Muscle of leg (tissue), 11 donors: ENCODE data around the gene ACER3. TPM values are rescaled to one million over a fixed set of nuclear protein-coding genes. Genes with fewer than 3 reads are reported as not detected.

ENCODE experiments used
- DNase-seq: peaks from one replicate; pipeline ENCODE4 v3.0.0; 2013
- H3K27ac ChIP-seq: one replicate; pipeline ENCODE4 v1.5.1; 2013; ENCODE audit warnings: mild to moderate bottlenecking, low read length, control low read depth
- H3K27me3 ChIP-seq: one replicate; pipeline ENCODE4 v1.6.1; 2013; ENCODE audit warnings: low read length; ENCODE audit not compliant: control insufficient read depth, insufficient read depth
- H3K36me3 ChIP-seq: one replicate; pipeline ENCODE4 v1.6.1; 2013; ENCODE audit warnings: low read length; ENCODE audit not compliant: control insufficient read depth, insufficient read depth
- H3K4me1 ChIP-seq: one replicate; pipeline ENCODE4 v1.6.1; 2013; ENCODE audit warnings: low read length; ENCODE audit not compliant: control insufficient read depth, insufficient read depth
- H3K4me3 ChIP-seq: one replicate; pipeline ENCODE4 v1.5.1; 2013; ENCODE audit warnings: low read length, control low read depth
- H3K9me3 ChIP-seq: replicated peaks from 2 replicates; pipeline ENCODE4 v1.6.1; 2013; ENCODE audit warnings: low read depth, low read length; ENCODE audit not compliant: control insufficient read depth
- WGBS: methylation state at CpG from one replicate; pipeline ENCODE4 v1.1.5; 2013; ENCODE audit warnings: missing lambda C conversion rate; ENCODE audit not compliant: insufficient coverage; 5-methylcytosine and 5-hydroxymethylcytosine counted together
- polyA plus RNA-seq, 8 donors: library from polyadenylated mRNA; unstranded; fragments of 120-200 nt; gene quantifications; one replicate each; pipeline versions ENCODE4 v1.2.1 to v1.2.3, GENCODE V29; 2013; ENCODE audit warnings: inconsistent platforms in 1 of 8, low replicate concordance in 1 of 8; ENCODE audit not compliant: insufficient read length in 8 of 8, insufficient read depth in 1 of 8
- total RNA-seq: library from RNA; stranded (reverse); fragments of 120-200 nt; gene quantifications from one replicate; pipeline ENCODE4 v1.2.4, GENCODE V29; 2013

The ACER3 gene
- total and polyA plus RNA-seq, 9 donors, result 4.5 to 10.3 (median 5.9) TPM

DNA sequence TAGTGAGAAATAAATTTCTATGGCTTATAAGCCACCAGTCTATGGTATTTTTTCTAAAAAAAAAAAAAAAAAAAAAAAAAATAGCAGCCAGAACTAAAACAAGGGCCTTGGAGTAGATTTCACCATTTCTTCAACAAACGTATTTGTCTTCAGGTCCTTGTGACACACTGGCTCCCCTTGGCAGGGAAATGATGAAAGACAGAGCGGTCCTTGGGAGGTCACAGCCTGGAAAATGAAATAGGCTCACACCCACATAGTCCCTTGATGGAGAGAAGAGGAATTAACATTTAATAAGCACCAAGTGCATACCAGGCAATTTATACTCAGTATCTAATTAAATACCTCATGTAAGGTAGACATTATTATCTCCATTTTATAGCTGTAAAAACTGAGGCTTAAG is 25.7 kb upstream of the ACER3 start:
- peaks cover 29% of the 10 kb centered on the region for H3K4me1 ChIP-seq
- WGBS, result no CpG with 5 or more reads among the region's 2 CpGs
- DNase-seq, result no peak

DNA sequence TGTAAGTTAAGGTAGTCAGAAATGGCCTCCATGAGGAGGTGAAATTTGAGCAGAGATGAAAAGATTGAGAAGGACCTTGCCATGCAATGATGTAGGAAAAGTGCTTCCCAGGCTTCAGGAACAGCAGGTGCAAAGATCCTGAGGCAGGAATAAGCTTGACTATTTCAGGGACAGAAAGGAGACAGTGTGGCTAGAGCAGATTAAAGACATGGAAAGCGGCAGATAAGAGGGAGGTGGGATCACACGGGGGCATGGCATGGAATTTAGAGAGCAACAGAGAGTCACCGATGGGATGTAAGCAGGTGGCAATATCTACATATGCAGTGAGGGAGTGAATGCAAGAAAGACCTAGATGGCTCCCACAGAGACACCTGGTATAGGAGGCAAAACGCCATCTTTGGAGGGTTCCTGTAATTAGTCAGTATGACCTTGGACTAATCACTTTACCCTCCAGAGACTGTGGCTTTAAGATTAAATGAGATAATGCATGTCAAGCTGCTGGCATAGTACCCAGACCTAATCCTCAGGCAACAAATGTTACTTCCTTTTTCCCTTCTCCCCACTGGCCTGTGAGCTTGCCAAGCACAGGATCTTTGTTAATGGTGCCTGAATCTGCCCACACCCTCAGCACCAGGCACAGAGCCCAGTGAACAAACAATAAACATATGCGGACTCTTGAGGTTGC is 24.6 kb upstream of the ACER3 start:
- Histone ChIP-seq H3K4me3 (no peak overlapping the region), H3K36me3 (no peaks in the 10 kb centered on the region), H3K4me1 (peaks cover 22% of the 10 kb centered on the region), H3K27me3 (peaks cover 2% of the 10 kb centered on the region), H3K27ac (no peak overlapping the region), H3K9me3 (no peaks in the 10 kb centered on the region)
- 57% methylated on average over 4 of the region's 5 CpGs for WGBS
- peak; percentile 79 for DNase-seq

More for the DNA sequence above, 25.7 kb upstream of the ACER3 start:
- Histone ChIP-seq H3K27ac (no peak overlapping the region), H3K4me3 (no peak overlapping the region), H3K36me3 (no peaks in the 10 kb centered on the region), H3K9me3 (no peaks in the 10 kb centered on the region), H3K27me3 (no peaks in the 10 kb centered on the region)

DNA sequence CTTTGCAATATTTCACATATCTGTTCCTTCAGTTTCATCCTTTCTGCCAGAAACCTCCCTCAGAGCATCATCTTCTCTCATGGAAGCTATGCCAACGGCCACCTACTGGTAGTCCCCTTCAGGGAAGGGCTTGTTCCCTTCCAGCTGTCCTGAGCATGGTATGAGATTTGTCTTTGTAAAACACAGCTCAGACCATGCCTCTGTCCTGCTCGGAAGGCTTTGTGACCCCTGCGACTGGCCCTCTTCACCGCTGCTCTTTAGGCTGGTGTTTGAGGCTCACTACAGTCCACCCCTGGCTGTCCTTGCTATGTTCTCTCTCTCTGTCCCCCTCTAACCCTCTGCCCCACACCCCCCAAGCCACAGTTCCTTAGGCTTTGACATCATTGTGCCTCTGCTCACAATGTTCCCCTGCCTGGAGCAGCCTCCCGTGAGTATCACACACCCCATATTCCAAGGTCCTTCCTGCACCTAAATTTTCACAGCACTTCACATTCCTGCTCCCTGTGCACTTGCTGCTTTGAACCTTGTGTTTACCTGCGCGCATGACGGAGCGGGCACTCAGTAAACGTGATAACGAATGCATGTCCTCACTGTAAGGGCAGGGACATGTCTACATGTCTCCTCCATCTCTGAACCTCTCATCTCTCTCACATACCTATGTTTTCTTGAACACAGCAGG is 24.0 kb upstream of the ACER3 start:
- H3K36me3 ChIP-seq, result no peaks in the 10 kb centered on the region
- no peak for DNase-seq
- no peak overlapping the region for H3K27ac ChIP-seq
- H3K4me3 ChIP-seq, result no peak overlapping the region
- peaks cover 2% of the 10 kb centered on the region for H3K27me3 ChIP-seq
- H3K4me1 ChIP-seq, result peaks cover 20% of the 10 kb centered on the region
- 69% methylated on average over 10 of the region's 11 CpGs for WGBS
- H3K9me3 ChIP-seq, result no peaks in the 10 kb centered on the region

DNA sequence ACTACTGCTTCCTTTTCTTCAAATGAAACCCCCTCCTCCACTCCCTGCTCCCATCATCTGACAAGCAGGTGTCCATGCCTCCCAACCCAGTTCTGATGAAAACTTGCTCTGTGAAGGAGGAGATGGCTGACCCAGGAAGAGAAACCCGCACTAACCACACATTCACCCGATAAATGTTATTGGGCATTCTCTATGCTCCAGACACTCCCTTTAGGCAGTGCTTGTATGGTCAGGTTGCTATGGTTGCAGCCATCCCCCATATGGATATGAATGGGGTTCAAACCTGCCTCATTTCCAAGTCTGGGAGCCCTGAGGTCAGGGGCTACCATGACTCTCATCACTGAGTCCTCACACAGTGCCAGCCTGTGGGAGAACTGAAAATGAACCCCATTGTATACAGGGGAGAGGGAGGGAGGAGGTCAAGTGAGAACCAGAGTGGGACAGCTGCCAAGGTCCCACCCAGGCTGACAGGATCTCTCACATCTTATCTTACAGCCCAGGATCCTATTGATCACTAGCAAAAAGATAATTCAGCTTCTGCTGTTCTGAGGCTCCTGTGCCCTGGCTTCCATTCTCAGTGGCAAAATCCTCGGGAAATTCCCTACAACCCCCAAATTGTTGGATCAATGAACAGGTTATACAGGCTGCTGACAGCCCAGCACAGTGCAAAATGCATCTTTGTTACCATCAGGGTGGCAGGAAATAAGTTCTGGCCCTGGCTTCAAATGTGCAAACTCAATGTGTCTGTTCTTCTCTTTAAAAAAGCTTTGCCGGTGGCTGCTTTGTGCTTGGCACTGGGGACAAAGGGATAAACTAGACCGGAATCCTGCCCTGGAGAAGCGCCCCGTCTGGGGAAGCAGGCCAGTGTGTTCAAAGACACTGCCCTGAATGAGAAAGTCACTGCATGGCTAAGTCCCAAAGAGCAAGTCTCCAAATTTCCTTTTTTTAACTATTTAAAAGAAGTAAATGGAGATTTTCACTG is 22.7 kb upstream of the ACER3 start:
- H3K9me3 ChIP-seq, result no peaks in the 10 kb centered on the region
- H3K27ac ChIP-seq, result no peak overlapping the region
- WGBS, result 19% methylated on average over 2 of the region's 7 CpGs
- no peaks in the 10 kb centered on the region for H3K36me3 ChIP-seq
- no peak for DNase-seq
- peaks cover 20% of the 10 kb centered on the region for H3K4me1 ChIP-seq
- no peak overlapping the region for H3K4me3 ChIP-seq
- peaks cover 2% of the 10 kb centered on the region for H3K27me3 ChIP-seq

DNA sequence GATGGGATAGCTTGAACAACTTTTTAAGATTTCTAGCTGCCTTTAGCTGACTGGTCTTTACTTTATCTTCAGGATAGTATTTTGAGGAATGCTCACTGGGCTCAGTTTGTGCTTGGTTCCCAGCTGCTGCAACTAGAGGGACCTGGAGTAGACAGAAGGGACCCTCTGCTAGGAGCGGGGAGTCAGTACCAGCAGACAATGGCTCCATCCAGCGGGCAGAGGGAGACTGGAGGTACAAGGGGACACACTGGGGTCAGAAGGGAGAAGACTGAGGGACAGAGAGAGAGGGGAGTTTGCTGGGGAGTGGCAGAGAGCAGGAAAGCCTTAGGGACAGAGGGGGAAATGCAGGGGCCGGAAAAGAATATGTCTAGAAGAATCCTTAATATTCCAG is 22.0 kb upstream of the ACER3 start:
- Histone ChIP-seq H3K27me3 (peaks cover 2% of the 10 kb centered on the region), H3K4me1 (peaks cover 20% of the 10 kb centered on the region), H3K27ac (no peak overlapping the region), H3K4me3 (no peak overlapping the region), H3K36me3 (no peaks in the 10 kb centered on the region), H3K9me3 (no peaks in the 10 kb centered on the region)
- peak; percentile 34 for DNase-seq
- 50% methylated on average over 2 of the region's 3 CpGs for WGBS

DNA sequence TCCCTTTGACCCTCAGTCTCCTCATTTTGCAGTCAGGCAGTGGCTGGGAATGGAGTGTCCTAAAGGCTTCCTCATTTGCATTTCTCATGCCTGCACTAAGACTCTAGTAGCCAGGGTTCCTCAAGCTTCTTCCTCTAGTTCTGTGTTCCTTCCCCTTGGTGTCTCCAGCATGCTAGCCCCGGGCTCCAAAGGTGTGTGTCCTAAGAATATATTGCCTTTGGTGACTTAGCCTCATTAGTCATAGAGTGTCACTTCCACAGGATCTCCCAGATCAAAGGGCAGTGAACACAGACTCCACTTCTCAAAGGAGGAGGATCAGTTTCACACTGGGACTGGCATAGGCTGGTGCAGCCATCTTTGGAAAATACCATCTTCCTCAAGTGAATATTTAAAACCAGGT is 21.4 kb upstream of the ACER3 start:
- Histone ChIP-seq H3K27me3 (peaks cover 2% of the 10 kb centered on the region), H3K4me1 (peaks cover 20% of the 10 kb centered on the region), H3K36me3 (no peaks in the 10 kb centered on the region), H3K9me3 (no peaks in the 10 kb centered on the region), H3K27ac (no peak overlapping the region), H3K4me3 (no peak overlapping the region)
- no peak for DNase-seq
- WGBS, result no CpG with 5 or more reads among the region's 1 CpG

DNA sequence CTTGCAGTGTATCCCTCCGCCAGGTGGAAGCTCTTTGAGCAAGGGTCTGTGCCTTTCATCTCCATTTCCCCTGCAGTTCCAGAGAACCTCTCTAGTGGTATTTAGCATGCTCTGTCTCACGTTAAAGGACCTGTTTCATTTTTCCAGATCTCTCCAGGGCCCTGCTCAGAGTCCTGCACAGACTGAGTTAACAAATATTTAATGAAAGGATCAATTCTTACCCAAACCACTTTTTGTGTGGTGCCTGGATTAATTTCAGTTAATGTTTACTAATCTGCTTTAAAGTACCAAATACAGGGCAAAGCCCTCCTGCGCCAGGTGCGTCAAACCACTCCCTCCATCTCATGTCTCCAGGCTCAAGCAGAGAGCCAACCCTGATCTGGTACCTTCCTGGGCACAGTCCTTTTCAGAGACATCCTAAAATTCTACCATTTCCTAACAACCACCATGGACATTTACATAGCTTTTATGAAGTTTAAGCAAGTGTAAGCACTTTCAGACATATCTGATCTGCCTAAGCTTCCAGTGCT is 18.7 kb upstream of the ACER3 start:
- WGBS, result 71% methylated on average over 1 of the region's 4 CpGs
- peaks cover 11% of the 10 kb centered on the region for H3K4me1 ChIP-seq
- peaks cover 2% of the 10 kb centered on the region for H3K27me3 ChIP-seq

DNA sequence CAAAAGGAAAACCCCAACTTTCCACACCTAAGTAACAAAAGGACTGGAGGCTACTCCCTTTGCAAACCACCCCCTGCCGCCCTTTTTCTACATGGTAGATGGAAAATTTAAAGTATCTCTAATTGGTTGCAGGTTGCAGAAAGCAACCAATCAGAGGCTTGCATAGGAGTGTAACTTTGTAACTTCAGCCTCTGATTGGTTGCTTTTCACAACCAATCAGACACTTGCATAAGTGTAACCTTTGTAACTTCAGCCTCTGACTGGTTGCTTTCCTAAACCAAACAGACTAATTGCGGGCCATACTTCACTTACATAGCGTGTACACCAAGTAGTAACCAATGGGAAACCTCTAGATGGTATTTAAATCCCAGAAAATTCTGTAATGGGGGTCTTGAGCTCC is 16.8 kb upstream of the ACER3 start:
- Histone ChIP-seq H3K4me3 (no peak overlapping the region), H3K27ac (no peak overlapping the region), H3K9me3 (no peaks in the 10 kb centered on the region), H3K4me1 (no peaks in the 10 kb centered on the region), H3K36me3 (no peaks in the 10 kb centered on the region), H3K27me3 (peaks cover 2% of the 10 kb centered on the region)
- WGBS, result no CpG with 5 or more reads among the region's 3 CpGs
- no peak for DNase-seq

More for the DNA sequence above, 18.7 kb upstream of the ACER3 start:
- Histone ChIP-seq H3K4me3 (no peak overlapping the region), H3K36me3 (no peaks in the 10 kb centered on the region), H3K27ac (no peak overlapping the region), H3K9me3 (no peaks in the 10 kb centered on the region)
- DNase-seq, result no peak

DNA sequence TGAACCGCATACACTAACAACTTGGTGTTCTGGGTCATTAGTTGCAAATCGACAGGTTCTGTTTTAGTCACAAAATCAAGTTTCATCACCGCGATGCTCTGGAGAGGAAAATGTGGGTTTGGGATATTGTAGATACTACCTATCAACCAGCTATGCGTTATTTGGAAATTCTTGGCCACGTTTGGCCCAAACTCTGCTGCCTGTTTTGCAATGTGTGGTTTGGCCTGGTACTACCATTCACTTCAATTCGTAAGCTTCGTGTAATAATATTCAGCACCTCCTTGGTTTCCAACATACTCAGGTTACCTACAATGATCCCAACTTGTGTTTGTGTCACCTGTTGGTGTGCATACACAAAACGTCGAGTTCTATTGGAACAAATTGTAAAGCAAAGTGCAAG is 16.2 kb upstream of the ACER3 start:
- Histone ChIP-seq H3K4me1 (no peaks in the 10 kb centered on the region), H3K27ac (no peak overlapping the region), H3K27me3 (peaks cover 5% of the 10 kb centered on the region), H3K9me3 (no peaks in the 10 kb centered on the region), H3K4me3 (no peak overlapping the region), H3K36me3 (no peaks in the 10 kb centered on the region)
- no peak for DNase-seq
- WGBS, result no CpG with 5 or more reads among the region's 10 CpGs

DNA sequence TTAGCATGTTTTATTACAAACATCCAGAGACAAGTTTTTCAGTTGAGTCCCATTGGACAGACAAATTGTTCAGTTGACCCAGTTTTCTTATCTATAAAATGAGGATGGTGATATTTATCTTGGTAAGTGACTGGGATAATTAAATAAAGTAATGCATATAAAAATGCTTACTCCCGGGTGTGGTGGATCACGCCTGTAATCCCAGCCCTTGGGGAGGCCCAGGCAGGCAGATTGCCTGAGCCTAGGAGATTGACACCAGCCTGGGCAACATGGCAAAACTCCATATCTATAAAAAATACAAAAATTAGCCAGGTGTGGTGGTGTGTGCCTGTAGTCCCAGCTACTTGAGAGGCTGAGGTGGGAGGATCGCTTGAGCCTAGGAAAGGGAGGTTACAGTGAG is 15.6 kb upstream of the ACER3 start:
- Histone ChIP-seq H3K4me1 (no peaks in the 10 kb centered on the region), H3K4me3 (no peak overlapping the region), H3K27ac (no peak overlapping the region), H3K9me3 (no peaks in the 10 kb centered on the region), H3K36me3 (no peaks in the 10 kb centered on the region), H3K27me3 (peaks cover 5% of the 10 kb centered on the region)
- DNase-seq, result no peak
- no CpG with 5 or more reads among the region's 3 CpGs for WGBS
